GM18499 (cell line): ENCODE measurements around the gene MTMR3.
"Not testable (repeated sequence)": the region's sequence is repeated elsewhere in the genome, so short reads cannot be mapped to it uniquely, and the experiment has no call there.

Experiments
- ATAC-seq: cut with Tn5 transposase; IDR thresholded peaks from one replicate; pipeline ENCODE4 v1.9.1; 2021; ENCODE audit warnings: moderate number of reproducible peaks; ENCODE audit not compliant: insufficient read depth, unreplicated experiment

MTMR3 gene

DNA sequence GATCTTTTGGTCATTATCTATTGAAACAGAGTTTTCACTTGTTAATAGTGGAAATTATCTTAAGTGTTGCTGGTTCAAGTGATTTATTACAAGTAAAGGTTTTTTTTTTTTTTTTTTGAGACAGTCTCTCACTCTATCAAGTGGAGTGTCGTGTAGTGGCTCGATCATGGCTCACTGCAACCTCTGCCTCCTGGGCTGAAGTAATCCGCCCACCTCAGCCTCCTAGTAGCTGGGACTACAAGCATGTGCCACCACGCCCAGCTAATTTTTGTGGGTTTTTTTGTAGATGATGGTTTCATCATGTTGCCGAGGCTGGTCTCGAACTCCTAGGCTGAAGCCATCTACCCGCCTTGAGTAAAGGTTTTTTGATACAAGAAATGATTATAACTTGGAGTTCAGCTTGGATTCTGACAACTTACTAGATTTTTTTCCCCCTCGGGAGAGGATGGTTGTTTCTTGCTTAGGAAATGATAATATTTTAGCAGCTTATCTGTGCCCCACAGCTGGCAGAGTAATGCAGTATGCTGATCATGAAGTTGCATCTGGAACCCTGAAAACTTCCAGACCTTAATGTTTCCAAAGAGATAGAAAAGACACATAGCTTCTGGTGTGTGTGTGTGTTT is 68.9 kb downstream of the MTMR3 start:
- ATAC-seq: no peak

DNA sequence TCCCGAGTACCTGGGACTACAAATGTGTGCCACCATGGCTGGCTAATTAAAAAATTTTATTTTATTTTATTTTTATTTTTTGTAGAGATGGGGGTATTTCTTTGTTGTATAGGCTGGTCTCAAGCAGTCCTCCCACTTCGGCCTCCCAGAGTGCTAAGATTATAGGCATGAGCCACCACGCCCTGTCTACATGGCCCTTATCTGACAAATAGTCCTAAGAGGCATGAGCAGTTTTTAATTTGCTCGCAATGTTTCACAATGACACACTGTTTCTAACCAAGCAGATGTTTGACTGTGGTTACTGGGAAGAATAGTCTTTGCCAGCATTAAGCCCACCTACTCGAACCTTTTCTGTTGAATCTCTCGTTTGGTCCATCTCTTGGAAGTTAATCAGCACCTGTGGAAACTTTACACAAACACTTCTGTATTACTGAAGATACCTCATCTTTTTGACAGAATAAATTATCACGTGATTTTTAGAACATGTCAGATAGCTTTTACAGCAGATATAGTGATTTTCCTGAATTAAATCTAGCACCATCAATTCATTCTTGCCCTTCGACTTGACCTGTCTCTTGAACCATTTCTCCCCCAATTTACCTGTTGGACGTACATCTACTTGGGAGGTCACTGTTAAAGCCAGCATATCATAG is 71.4 kb downstream of the MTMR3 start:
- ATAC-seq: no peak

DNA sequence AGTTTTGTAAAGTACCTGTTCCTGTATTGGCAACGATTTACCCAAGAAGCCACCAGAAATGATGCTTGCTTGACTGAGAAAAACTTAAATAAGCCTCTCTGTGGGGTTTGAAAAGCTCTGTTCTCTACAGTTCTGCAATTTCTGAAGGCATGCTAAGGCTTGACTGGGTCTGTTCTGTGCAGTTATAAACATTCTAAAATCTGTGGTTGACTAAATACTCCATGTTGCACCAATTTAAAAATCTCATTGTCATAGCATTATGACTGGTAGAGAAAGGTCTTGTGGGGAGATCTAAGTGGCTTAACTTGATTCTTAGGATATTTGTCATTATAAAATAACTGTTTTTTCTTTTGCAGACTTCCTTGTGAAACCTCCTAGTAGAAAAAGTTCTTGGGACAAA is 73.7 kb downstream of the MTMR3 start:
- ATAC-seq: no peak

DNA sequence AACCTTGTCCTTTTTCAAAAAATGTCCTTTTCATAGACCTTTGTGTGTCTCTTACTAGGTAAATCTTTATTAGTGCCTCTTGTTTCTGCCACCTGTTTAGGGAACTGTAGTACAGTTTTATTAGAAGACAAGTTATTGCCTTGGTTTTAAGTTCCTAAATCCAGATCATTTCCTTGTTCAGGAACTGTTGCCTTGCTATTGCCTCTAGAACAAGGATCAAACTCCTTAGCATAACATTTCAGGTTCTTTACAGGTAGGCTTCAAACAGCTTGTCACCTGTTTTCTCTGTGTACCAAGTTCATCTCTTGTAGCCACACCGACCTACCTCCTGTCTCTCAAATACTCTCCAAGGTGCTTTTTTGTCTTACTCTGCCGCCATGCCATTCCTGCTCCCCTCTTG is 75.2 kb downstream of the MTMR3 start:
- ATAC-seq: no peak

DNA sequence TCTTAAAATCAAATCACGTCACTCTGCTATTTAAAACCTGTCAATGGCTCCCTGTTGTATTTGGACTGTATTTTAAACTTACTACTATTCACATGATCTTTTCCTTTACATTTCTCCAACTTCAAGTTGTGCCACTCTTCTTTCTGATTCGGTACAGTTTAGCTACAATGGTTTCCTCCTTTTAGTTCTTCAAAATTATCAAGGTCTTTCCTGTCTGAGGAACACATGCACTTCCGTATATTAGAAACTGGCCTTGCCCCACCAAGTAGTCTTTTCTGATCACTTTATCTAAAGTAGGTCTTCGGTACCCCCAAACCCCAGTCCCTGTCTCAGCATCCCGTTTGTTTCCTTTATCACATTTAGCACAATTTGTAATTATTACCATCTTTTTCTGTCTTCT is 81.8 kb downstream of the MTMR3 start:
- no peak for ATAC-seq

DNA sequence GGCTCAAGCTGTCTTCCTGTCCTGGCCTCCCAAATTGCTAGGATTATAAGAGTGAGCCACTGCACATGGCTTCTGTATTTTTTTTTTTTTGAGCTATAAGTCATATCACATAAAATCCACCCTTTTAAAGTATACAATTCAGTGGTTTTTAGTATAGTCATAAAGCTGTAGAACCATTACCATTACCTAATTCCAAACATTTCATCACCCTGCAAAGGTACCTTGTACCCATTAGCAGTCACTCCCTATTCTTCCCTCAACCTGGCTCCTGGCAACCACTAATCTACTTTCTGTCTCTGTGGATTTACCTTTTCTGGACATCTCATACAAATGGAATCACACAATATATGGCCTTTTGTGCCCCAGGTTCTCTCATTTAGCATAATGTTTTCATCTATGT is 84.5 kb downstream of the MTMR3 start:
- no peak for ATAC-seq

DNA sequence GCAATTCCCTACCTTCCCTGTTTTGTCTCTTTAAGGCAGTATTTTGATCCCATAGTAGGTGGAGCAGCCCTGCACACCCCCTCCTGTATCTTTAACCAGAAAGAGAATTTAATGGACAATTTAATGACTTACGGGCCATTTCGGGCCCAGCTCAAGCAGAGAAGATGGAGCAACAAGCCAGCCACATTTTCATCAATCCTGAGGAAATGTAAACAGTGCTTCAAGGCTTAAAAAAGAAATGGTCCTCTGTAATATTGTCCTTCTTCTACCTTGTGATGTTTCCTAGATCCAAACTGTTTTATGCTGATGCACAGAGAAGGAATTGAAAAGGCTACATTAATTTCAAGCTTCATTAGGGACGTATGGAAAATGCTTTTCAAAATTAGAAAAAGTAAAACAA is 88.6 kb downstream of the MTMR3 start:
- no peak for ATAC-seq

DNA sequence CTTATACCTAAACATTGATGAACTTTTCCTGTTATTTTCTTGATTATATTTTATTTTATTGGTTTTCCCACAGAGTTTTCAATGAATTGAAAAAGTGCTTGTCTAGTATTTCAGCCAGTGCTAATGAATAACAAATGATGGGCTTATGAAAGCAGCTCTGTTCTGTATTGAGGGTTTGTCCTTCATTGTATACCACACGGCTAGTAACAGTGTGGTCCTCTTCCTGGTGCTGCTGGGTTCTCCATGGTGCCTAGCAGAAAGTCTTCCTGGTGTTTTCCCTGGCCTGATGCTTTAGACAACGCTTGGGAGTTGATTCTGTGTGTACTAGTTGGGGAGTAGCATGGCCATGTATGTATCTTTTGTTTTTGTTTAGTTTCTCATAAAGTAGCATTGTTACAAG is 89.1 kb downstream of the MTMR3 start:
- no peak for ATAC-seq

DNA sequence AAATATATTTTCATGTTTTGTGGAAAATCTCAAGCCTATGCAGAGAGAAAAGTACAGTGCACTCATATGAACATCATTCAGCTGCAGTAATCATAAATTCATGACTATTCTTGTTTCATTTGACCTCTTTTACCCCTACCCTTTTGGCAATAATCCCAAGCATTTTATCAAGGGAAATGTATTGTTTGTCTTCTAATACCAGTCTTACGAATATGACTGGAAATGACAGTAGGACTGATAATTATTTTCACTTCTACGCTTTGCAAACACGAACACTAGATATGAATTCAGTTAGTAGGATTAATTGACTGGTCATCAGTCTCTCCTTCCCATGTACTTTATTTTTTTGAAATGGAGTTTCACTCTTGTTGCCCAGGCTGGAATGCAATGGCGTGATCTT is 90.3 kb downstream of the MTMR3 start:
- no peak for ATAC-seq

DNA sequence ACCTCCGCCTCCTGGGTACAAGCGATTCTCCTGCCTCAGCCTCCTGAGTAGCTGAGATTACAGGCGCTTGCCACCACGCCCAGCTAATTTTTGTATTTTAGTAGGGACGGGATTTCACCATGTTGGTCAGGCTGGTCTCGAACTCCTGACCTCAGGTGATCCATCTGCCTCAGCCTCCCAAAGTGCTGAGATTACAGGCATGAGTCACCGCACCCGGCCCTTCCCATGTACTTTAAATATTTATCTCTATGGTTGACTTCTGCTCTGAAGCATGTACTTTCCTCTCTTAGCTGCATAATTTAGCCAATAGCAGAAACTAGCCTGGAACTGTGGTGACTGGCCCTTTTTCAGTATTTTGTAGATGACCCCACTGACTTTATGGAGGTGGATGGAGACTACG is 90.7 kb downstream of the MTMR3 start:
- ATAC-seq: not testable (repeated sequence)

DNA sequence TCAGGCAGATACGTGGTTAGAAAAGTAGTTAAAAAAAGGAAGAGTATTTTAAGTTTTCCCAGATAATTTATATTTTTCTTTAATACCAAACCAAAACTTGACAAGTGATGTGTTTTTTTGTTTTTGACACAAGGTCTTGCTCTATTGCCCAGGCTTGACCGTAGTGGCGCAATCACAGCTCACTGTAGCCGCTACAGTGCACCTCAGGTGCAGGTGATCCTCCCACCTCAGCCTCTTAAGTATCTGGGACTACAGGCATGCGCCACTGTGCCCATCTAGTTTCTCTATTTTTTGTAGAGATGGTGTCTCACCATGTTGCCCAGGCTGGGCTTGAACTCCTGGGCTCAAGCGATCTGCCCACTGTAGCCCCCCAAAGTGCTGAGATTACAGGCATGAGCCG is 92.5 kb downstream of the MTMR3 start:
- no peak for ATAC-seq

DNA sequence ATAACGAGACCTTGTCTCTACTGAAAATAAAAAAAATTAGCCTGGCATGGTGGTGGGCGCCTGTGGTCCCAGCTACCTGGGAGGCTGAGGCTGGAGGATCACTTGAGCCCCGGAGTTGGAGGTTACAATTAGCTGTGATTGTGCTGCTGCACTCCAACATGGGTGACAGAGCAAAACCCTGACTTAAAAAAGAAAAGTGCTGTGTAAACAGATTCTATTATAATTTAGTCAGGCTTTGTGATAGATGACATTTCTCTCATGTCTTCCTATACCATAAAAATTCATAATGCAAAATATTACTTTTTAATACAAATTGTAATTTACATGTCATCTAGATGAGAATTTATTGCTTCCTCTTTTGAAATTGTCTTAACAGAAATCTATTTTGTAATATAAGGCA is 94.1 kb downstream of the MTMR3 start:
- ATAC-seq: no peak

DNA sequence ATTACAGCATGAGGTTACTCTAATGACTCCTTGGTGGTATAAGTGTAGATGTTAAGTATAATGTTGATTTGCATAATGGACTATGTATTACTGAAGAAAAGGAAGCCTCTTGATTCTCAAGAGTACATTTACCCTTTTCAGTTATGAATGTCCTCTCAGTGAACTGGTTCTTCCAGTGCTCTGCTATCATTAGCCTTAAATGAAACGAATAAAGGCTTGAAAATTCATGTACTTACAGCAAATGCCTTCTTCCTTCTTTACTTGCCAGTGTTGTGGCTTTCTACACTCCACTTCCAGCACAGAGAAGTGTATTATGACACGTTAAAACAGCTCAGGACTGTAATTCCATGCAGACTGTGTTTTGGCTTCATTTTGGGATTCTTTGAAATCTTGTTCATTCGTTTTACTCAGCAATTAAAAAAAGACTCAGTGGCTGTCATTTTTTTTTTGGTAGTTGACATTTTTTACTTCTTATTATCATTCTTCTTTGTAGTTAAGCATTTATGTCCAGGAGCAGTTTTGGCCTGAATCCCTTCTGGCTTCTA is 96.9 kb downstream of the MTMR3 start:
- no peak for ATAC-seq

DNA sequence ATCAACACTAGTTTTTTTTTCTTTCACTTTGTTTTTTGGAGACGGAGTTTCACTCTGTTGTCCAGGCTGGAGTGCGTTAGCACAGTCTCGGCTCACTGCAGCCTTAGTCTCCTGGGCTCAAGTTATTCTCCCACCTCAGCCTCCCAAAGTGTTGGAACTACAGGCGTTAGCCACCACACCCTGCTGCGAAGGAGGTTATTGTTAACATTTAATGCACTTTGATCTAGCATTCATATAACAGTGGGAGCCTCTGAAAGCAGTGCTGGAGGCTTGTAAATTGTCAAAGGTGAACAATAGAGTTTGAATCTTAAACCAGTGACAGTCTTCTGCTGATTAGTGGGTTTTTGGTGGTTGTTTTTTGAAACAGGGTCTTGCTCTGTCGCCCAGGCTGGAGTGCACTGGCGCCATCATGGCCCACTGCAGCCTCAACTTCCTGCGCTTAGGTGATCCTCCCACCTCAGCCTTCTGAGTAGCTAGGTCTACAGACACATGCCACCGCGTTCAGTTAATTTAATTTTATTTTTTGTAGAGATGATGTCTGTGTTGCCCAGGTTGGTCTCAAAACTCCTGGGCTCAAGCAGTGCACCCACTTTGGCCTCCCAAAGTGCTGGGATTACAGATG is 100.4 kb downstream of the MTMR3 start:
- ATAC-seq: no peak

DNA sequence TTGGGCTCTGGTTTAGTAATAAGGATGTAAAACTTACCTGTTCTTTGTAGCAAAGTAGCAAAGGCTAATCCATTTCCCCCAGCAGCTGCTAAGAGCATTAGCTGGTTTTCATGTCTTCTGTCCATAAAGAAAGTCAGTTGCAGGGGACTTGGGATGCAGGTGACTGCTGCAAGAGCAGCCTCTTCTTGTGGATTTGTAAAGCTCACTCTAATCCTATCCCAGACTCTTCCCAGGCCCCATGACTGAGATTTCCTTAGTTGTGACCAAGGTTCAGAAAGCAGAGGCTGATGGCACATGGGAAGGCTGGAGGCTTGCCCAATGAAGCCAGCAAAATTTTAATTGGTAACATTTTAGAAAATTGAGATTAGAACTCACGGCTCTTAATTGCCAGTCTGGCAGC is 102.9 kb downstream of the MTMR3 start:
- no peak for ATAC-seq

DNA sequence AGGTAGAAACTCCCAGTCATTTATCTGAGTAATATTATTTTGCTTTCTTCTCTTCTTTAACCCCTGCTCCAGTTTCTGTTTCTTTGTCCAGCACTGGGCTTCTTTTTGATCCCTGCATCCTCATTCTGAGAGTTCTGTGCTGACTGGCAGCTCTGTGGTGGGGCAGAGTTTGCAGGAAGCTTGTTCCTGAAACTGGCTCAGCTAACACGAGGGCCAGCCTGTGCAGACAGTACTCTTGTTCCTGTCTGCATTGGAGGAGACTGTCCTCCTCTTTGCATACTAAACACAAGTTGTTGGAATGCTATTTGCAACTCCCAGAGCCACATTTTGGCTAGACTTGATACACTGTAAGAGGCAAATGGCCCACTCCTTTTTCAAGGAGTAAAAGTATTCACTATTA is 104.2 kb downstream of the MTMR3 start:
- no peak for ATAC-seq

DNA sequence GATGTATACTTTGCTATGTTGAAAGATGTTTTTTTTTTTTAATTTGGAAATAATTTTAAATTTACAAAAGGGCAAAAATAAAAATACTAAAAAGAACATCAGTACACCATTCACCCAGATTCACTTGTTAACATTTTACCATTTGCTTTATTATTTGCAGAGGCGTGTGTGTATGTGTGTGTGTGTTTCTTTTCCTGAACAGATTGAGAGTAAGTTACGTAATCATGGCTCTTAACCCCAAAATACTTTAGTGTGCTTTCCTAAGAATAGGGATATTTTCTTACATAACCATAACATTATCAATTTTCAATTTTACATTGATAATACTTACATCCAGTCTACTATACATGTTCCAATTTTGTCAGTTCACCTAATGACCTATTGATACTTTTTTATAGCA is 105.7 kb downstream of the MTMR3 start:
- no peak for ATAC-seq

DNA sequence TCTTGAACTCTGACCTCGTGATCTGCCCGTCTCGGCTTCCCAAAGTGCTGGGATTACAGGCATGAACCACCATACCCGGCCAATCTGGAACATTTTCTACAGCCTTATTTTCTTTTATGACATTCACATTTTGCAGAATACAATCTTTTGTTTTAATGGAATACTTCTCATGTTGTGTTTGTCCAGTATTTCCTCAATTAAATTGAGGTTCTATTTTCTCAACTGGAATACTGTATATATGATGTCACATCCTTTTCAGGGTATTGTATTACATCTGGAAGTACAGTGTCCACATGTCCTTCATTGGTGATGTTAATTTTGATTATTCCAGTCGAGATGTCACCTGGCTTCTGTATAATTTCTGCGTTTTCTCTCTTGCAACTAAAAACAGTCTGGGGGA is 106.5 kb downstream of the MTMR3 start:
- no peak for ATAC-seq

DNA sequence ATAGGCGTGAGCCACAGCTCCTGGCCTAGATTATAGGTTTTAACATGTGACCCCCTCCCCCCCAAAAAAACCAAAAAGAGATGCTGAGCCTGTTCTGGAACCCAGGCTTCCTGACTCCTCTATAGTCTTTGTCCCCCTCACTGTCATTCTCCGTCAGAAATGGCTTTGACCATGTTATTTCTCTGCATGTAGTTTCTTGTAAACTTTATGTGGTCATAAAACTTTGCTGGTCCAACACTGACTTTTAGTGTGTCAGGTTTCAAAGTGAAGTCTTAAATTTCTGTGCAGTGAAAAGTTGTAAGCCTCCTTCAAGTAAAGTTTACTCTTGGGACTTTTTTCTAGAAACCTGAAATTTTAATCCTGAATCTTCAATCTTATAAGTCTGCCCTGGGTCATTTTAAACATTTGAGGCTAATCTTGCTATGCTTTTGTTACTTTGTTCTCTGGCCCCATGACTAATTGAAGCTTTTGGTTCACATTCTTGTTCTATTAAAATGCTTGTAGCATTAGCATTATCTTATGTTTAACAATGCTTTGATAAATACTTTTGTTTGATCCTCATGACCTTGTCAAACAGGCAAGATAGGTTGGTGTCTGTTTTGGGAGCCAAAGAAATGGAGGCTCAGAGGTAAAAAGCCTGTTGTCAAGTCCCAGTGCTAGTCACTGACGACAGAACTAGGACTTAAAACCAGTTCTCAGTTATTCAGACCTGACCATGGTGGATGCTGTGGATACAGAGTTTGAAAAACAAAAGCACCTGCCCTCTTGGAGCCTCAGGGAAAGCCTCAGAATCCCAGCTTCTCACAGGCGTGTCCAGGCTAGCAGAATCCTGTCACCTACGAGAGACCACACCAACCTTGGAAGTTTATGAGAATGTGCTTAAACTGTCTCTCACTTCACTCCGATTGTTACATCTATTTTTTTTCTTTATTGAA is 109.6 kb downstream of the MTMR3 start:
- no peak for ATAC-seq

DNA sequence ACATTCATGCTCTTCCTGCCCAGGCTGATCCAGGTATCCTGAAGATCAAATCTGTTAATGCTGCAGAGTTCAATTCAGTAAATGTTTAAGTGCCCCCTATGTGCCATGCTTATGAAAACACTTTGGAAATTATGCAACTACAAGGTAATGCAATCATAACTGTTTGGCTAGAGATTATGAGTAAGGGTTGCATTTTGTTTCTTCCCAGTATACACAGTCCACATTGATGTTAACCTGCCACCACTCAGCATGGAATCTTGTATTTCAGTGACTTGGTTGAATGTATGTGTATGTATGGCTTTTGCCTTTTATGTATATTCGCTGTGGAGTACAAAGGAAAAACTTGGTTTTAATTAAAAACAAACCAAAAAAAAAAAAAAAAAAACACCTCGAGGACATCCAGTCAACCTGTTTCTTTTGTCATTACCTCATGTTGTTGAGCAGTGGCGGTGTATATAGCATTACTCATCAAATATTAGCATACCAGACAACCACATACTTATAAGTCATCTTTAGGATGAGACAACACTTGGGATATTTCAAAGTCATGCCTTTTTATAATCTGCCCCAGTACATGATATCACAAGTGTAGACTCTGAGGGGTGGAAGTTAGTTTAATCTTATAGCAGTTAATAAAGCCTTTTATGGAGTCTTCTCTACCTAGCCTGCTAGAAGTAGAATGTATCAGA is 111.2 kb downstream of the MTMR3 start:
- no peak for ATAC-seq
